Esophagus muscularis mucosa (tissue), 4 donors: Measurements from ENCODE around the gene RNF225. TPM values are rescaled to one million over a fixed set of nuclear protein-coding genes. Genes with fewer than 3 reads are reported as not detected.

Source experiments
- DNase-seq: peaks from one replicate; pipeline ENCODE4 v3.0.0-alpha.2; 2017; ENCODE audit errors: extremely low spot score
- H3K27ac ChIP-seq, 4 donors: fragments of 200-600 bp; sonication (generic); replicated peaks in 1 of 4; 1 replicate in 3 of 4; 2 replicates in 1 of 4; pipeline ENCODE4 v1.5.1; 2016 to 2019; ENCODE audit warnings: mild to moderate bottlenecking in 1 of 4
- H3K27me3 ChIP-seq, 4 donors: fragments of 200-600 bp; sonication (generic); one replicate each; pipeline versions ENCODE4 v1.5.1 to v1.6.0; 2016 to 2019
- H3K36me3 ChIP-seq, 4 donors: fragments of 200-600 bp; sonication (generic); one replicate each; pipeline ENCODE4 v1.5.1; 2016 to 2019
- H3K4me1 ChIP-seq, 4 donors: fragments of 200-600 bp; sonication (generic); one replicate each; pipeline ENCODE4 v1.5.1; 2016 to 2019
- H3K4me3 ChIP-seq, 4 donors: fragments of 200-600 bp; sonication (generic); 1 replicate in 2 of 4; 2 replicates in 2 of 4; pipeline ENCODE4 v1.5.1; 2016 to 2019; ENCODE audit warnings: mild to moderate bottlenecking in 4 of 4, moderate library complexity in 1 of 4
- H3K9me3 ChIP-seq, 4 donors: fragments of 200-600 bp; sonication (generic); 1 replicate in 3 of 4; 2 replicates in 1 of 4; pipeline ENCODE4 v1.5.1; 2016 to 2019
- EP300 ChIP-seq: sonication (generic); formaldehyde crosslinking; IDR thresholded peaks from one replicate; pipeline ENCODE4 v1.6.1; 2017; ENCODE audit warnings: antibody characterized with exemption
- POLR2A ChIP-seq: fragments of 450-650 bp; IDR thresholded peaks from one replicate; pipeline ENCODE4 v1.6.1; 2017; ENCODE audit warnings: antibody characterized with exemption, moderate library complexity, mild to moderate bottlenecking, low read depth
- POLR2AphosphoS5 ChIP-seq, 2 donors: sonication (generic); formaldehyde crosslinking; IDR thresholded peaks; one replicate each; pipeline ENCODE4 v1.6.1; 2017; ENCODE audit warnings: antibody characterized with exemption in 2 of 2
- WGBS: methylation state at CpG from one replicate; pipeline ENCODE4 v1.1.5; 2018; 5-methylcytosine and 5-hydroxymethylcytosine counted together
- intact Hi-C: fragments of 100-400 bp; cut with DNase I; formaldehyde crosslinking; loops from one replicate; pipeline ENCODE4 v1.15.1; 2023
- total RNA-seq, 4 donors: library from RNA; depleted of rRNA; stranded (reverse); fragments of >200 nt; gene quantifications; one replicate each; pipeline versions ENCODE4 v1.1.0 to v1.2.1, GENCODE V29; 2016
- TF ChIP-seq, protein P1 (sequence below), 3 experiments: fragments of 200-600 bp in 2 of 3; fragments of 450-650 bp in 1 of 3; sonication (generic) in 2 of 3; IDR thresholded peaks; one replicate each; pipeline ENCODE4 v1.5.1; 2017 to 2019; ENCODE audit warnings: antibody characterized with exemption in 3 of 3, mild to moderate bottlenecking in 2 of 3, moderate library complexity in 1 of 3

Gene RNF225
- total RNA-seq, 4 donors from 2014 or later, result not detected

DNA sequence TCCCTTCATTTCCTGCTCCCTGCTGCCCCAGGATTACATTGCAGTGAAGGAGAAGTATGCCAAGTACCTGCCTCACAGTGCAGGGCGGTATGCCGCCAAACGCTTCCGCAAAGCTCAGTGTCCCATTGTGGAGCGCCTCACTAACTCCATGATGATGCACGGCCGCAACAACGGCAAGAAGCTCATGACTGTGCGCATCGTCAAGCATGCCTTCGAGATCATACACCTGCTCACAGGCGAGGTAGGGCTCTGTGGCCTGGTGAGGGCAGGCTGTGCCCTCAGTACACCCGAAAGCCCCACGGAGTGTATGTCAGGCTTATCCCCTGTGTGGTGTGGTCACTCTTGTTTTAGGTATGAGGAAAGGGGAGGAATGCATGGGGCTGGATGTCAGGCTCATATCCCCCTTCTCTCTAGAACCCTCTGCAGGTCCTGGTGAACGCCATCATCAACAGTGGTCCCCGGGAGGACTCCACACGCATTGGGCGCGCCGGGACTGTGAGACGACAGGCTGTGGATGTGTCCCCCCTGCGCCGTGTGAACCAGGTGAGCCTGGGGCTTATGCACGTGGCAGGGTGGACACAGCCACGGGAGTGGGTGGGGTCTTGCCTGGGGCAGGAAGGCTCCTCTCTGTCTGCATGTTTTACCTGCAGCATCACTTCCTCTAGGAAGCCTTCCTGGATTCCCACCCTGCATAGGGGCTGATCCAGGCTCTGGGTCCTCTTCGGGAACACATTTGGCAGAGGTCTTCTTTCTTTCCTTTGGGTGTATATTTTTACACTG is 2.3 kb upstream of the RNF225 start:
- intact Hi-C loops, result no loop called here
- no peak for DNase-seq
- WGBS, result 95% methylated on average over 16 of the region's 26 CpGs
- peaks cover 16 to 40% (median 39%) of the 10 kb centered on the region in 4 donors for H3K4me1 ChIP-seq
- H3K27ac ChIP-seq, result no peak overlapping the region
- no peaks in the 10 kb centered on the region for H3K9me3 ChIP-seq
- peaks cover 0 to 29% (median 15%) of the 10 kb centered on the region in 4 donors for H3K27me3 ChIP-seq
- no peak overlapping the region for H3K4me3 ChIP-seq
- H3K36me3 ChIP-seq, result peaks cover 50 to 74% (median 63%) of the 10 kb centered on the region in 4 donors
- TF ChIP-seq POLR2AphosphoS5 (IDR thresholded peaks at IDR 0.05) (no peak), POLR2A (no peak), EP300 (no peak)
- TF ChIP-seq, protein P1, sequence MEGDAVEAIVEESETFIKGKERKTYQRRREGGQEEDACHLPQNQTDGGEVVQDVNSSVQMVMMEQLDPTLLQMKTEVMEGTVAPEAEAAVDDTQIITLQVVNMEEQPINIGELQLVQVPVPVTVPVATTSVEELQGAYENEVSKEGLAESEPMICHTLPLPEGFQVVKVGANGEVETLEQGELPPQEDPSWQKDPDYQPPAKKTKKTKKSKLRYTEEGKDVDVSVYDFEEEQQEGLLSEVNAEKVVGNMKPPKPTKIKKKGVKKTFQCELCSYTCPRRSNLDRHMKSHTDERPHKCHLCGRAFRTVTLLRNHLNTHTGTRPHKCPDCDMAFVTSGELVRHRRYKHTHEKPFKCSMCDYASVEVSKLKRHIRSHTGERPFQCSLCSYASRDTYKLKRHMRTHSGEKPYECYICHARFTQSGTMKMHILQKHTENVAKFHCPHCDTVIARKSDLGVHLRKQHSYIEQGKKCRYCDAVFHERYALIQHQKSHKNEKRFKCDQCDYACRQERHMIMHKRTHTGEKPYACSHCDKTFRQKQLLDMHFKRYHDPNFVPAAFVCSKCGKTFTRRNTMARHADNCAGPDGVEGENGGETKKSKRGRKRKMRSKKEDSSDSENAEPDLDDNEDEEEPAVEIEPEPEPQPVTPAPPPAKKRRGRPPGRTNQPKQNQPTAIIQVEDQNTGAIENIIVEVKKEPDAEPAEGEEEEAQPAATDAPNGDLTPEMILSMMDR (IDR thresholded peaks at IDR 0.05), result no peak

DNA sequence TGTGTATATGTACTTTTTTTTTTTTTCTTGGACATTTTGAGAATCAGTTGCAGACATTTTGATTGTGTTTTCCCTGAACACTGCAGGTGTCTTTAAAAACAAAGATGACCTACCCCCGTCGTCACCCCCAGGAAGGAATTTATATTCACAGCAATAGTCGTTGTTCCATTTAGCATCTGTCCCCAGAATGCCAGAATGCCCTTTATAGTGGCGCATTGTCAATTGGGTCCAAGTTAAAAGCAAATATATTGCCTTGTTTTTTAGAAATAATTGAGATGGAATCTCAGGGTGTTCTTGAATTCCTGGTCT is 1.8 kb upstream of the RNF225 start:
- H3K4me3 ChIP-seq, result no peak overlapping the region
- no peaks in the 10 kb centered on the region for H3K9me3 ChIP-seq
- no peak for DNase-seq
- H3K4me1 ChIP-seq, result peaks cover 12 to 34% (median 33%) of the 10 kb centered on the region in 4 donors
- H3K27me3 ChIP-seq, result peaks cover 0 to 29% (median 15%) of the 10 kb centered on the region in 4 donors
- no peak overlapping the region for H3K27ac ChIP-seq
- H3K36me3 ChIP-seq, result peaks cover 46 to 69% (median 60%) of the 10 kb centered on the region in 4 donors
- intact Hi-C loops, result no loop called here
- no peak for TF ChIP-seq POLR2AphosphoS5 (IDR thresholded peaks at IDR 0.05)
- no peak for TF ChIP-seq POLR2A
- TF ChIP-seq, protein P1 (IDR thresholded peaks at IDR 0.05), result no peak
- TF ChIP-seq EP300, result no peak
- WGBS, result 82% methylated on average over 4 of the region's 4 CpGs

DNA sequence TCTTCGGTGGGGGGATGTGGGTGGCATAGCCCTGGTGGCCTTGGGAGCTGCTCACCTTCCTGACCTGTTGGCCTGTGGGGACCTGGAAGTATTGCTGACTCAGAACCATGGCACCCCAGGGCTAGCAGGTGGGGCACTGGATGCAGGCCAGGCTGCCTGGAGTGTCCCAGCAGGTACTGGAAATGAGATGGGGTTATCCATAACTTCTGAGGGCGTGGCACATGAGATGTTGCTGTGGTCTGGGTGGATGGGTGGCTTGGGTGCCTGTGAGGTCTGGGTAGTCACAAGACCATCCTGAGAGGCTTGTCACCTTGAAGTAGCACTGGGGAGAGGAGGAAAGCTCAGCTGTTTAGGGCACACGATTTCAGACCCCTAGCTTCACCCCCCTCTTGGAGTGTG is 636 bp upstream of the RNF225 start:
- Histone ChIP-seq H3K4me3 (no peak overlapping the region), H3K27me3 (peaks cover 0 to 29% (median 15%) of the 10 kb centered on the region in 4 donors), H3K36me3 (peaks cover 39 to 57% (median 49%) of the 10 kb centered on the region in 4 donors), H3K27ac (no peak overlapping the region), H3K9me3 (no peaks in the 10 kb centered on the region), H3K4me1 (peaks cover 5 to 25% (median 23%) of the 10 kb centered on the region in 4 donors)
- TF ChIP-seq, protein P1 (IDR thresholded peaks at IDR 0.05), result no peak
- intact Hi-C loops, result no loop called here
- DNase-seq, result no peak
- WGBS, result 69% methylated on average over 3 of the region's 3 CpGs

DNA sequence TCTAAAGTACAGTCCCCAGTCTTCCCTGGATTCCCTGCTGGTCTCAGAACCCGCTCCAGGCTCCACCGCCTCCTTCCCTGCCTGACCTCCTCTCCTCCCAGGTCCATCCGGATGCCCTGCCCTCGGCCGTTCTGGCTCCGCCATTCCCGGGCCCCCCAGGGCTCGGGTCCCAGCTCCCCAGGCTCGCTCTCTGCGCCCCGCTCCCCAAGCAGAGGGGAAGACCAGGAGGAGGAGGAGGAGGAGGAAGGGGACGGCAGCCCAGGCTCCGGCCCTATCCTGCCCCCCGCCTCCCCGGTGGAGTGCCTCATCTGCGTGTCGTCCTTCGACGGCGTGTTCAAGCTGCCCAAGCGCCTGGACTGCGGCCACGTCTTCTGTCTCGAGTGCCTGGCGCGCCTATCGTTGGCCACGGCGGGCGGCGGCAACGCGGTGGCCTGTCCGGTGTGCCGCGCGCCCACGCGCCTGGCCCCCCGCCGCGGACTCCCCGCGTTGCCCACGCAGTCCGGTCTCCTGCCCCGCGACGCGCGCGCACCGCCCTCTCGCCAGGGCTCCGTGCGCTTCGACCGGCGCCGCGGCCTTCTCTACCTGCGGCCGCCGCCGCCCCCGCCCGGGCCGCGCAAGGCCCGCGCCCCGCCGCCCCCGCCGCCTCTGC is 647 bp downstream of the RNF225 start:
- no peak for DNase-seq
- intact Hi-C loops, result no loop called here
- TF ChIP-seq, protein P1 (IDR thresholded peaks at IDR 0.05), result no peak
- TF ChIP-seq POLR2A, result no peak
- TF ChIP-seq POLR2AphosphoS5 (IDR thresholded peaks at IDR 0.05), result no peak
- Histone ChIP-seq H3K9me3 (no peaks in the 10 kb centered on the region), H3K27ac (no peak overlapping the region), H3K36me3 (peaks cover 32 to 44% (median 39%) of the 10 kb centered on the region in 4 donors), H3K4me3 (peak overlapping the region in 2 of 4 donors; percentile 22 to 36), H3K27me3 (peaks cover 0 to 29% (median 15%) of the 10 kb centered on the region in 4 donors), H3K4me1 (peaks cover 12 to 28% (median 25%) of the 10 kb centered on the region in 4 donors)
- 17% methylated on average over 42 of the region's 75 CpGs for WGBS
